HEK293T (cell line): ENCODE data around the gene RERG.

Source experiments
- ARNT ChIP-seq: fragments of 450-650 bp; IDR thresholded peaks from 2 replicates; pipeline ENCODE4 v1.6.1; 2017; ENCODE audit warnings: mild to moderate bottlenecking
- CTBP1 ChIP-seq: fragments of 450-650 bp; IDR thresholded peaks from 2 replicates; pipeline ENCODE4 v1.6.1; 2016; ENCODE audit warnings: borderline replicate concordance
- ELF4 ChIP-seq: fragments of 450-650 bp; IDR thresholded peaks from 2 replicates; pipeline ENCODE4 v1.6.1; 2017; ENCODE audit warnings: antibody characterized with exemption
- FOXA1 ChIP-seq: fragments of 450-650 bp; IDR thresholded peaks from 2 replicates; pipeline ENCODE4 v1.6.1; 2016; ENCODE audit warnings: mild to moderate bottlenecking
- FOXK2 ChIP-seq: fragments of 450-650 bp; IDR thresholded peaks from 2 replicates; pipeline ENCODE4 v1.6.1; 2016; ENCODE audit warnings: mild to moderate bottlenecking
- FOXM1 ChIP-seq: fragments of 450-650 bp; IDR thresholded peaks from 2 replicates; pipeline ENCODE4 v1.6.1; 2017; ENCODE audit warnings: mild to moderate bottlenecking, borderline replicate concordance
- L3MBTL2 ChIP-seq: fragments of 450-650 bp; conservative IDR thresholded peaks from 2 replicates; pipeline ENCODE4 v1.6.1; 2016; ENCODE audit warnings: mild to moderate bottlenecking
- PKNOX1 ChIP-seq: fragments of 450-650 bp; IDR thresholded peaks from 2 replicates; pipeline ENCODE4 v1.6.1; 2016
- SUZ12 ChIP-seq: fragments of 450-650 bp; IDR thresholded peaks from 2 replicates; pipeline ENCODE4 v1.6.1; 2016; ENCODE audit warnings: mild to moderate bottlenecking
- TARDBP ChIP-seq: fragments of 450-650 bp; IDR thresholded peaks from 2 replicates; pipeline ENCODE4 v1.6.1; 2016

- TF ChIP-seq SUZ12 (no peak), PKNOX1 (no peak), FOXA1 (no peak), L3MBTL2 (no peak), FOXM1 (no peak), FOXK2 (no peak), TARDBP (no peak), ELF4 (no peak), CTBP1 (no peak), ARNT (no peak)
These were observed 23.7 kb upstream of the RERG start for GRCh38 chr12:15244926-15245325.
